Glomerular visceral epithelial cell (primary cell): ENCODE data around the gene THRA.
"Not testable (repeated sequence)": the region's sequence is repeated elsewhere in the genome, so short reads cannot be mapped to it uniquely, and the experiment has no call there.

Experiments
- DNase-seq: peaks from one replicate; pipeline ENCODE4 v3.0.0-alpha.2; 2016; ENCODE audit errors: extremely low spot score

The THRA gene

DNA sequence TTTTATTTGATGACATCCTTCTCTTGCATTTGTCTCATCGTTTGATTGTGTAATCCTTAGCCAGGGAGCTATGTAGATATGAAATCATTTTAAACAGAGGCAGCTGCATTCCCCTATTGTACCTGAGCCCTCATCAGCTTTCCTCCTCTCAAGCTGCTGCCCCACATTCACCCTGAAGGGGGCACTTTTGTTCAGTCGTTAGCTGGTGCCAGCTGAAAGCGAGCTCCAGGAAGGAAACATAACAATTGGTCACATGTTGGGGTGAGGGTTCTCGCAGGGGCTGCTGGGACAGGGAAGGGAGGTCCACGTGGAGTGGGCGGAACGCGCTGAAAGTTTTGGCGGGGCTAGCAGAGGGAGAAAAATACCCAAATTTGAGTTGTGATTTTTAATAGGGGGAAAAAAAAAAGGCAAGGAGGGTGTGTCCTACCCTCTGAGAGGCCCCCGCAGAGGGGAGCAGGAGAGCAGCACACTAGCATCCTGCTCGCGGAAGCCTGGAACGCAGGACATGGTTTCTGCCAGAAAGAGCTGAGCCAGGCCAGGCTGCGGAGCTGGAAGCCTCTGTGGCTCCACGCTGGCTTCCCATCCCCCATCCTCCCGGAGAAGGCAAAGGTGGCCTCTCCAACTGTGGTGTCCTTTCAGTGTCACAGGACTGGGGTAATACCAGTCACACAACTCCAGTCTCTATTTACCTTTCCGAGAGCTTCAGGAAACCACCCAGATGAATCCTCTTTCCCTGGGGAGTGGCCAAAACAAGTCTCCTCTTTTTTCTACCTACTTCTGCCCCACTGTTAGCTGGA lies 50.5 kb downstream of the THRA start:
- peak; percentile 94 for DNase-seq

DNA sequence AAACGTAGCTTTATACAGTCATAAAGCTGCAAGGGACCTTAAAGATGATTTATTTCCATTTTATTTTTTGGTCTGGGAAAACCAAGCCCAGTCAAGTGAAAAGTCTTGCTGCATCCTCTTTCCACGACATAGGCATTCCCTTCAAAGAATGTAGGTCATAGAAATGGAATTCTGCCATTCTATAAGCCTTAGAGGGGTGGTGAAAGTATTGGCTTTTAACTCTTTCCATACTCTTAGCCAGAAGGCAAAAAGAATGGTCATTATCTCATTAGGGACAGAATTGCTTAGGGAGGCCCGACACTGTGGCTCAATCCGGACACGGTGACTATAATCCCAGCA lies 51.1 kb downstream of the THRA start:
- DNase-seq = peak; percentile 62

DNA sequence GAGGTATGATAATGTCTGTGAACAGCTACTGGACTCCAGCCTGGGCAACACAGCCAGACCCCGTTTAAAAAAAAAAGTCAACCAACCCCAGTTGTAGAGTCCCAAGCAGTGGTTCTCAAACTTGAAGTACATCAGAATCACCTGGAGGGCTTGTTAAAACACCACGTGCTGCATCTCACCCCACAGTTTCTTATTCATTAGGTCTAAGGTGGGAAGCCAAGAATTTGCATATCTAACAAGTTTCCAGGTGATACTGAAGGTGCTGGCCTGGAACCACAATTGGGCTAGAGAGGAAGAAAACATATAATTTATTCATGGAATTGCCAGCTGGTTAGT lies 52.3 kb downstream of the THRA start:
- DNase-seq = no peak

DNA sequence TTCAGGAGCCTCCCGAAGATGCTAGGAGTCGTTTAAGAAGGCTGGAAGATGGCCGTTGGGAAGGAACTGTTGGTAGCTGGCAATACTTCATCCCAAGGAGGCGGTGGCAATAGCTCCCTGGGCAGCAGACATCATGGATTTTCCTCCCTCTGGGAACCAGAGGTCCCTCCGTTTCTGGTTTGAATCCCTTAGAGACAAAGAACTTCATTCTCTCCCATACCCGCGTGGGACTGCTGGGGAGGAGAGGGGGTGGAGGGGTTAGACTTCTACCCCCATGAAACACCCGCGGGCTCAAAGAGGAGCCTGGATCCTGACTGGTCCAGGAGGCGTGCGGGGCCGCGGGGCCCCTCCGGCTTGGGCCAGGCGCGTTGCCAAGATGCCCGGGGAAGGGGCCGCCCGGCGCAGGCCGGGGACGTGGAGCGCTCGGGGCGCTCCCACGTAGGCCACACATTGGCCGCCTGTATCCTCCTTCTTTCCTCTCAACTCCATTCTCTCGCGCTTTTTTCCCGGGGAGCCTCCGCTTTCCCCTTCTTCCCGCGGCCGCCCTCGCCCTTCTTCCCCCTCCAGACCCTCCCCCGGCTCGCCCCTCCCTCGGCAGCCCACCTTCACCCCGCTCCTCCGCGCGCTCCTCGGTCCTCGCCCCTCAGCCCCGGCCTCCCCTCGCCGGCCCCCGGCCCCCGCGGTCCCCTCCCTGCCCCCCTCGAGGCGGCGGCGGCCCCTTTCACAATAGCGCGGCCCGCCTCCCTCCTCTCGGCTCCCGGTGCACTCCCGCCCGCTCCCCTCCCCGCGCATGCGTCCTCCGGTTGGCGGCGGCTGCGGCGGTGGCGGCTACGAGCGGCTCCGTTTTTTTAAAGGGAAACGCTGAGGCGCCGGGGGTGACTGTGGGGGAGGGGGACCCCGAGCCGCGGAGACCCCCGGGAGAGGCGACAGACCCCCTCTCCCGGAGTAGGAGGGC lies 58.7 kb downstream of the THRA start, which contains the start of gene MSL1:
Gene MSL1 (plus strand): TSS at position 791 of the 955 bp plus-strand sequence. CDS start 642 bp downstream, outside the sequence.
- DNase-seq = peak; percentile 83

DNA sequence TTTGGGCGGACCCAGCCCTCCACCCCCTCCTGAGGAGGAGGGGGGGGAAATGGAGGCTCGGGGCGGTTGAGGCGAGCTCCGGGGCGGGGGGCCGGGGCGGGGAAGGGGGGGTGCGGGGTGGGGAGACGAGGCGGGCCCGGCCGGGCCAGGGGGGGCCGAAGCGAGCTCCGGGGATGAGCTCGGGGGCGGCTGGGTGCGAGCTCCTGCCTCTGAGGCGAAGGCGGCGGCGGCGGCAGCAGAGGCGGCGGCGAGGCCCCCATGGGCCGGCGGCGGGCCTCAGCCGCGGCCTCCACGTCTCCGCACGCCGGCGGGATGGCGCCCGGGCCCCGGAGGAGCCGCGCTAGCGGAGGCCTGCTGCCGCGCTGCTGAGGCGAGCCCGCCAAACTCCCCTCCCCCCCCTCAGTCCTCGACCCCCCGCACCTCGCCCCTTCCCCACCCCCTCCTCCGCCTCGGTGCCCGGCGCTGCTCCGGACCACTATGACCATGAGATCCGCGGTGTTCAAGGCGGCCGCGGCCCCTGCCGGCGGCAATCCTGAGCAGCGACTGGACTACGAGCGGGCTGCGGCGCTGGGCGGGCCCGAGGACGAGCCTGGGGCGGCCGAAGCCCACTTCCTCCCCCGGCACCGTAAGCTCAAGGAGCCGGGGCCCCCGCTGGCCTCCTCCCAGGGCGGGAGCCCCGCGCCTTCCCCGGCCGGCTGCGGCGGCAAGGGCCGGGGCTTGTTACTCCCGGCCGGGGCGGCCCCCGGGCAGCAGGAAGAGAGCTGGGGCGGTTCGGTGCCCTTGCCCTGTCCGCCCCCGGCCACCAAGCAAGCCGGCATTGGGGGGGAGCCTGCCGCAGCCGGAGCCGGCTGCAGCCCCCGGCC lies 59.6 kb downstream of the THRA start:
- peak; percentile 64 for DNase-seq

DNA sequence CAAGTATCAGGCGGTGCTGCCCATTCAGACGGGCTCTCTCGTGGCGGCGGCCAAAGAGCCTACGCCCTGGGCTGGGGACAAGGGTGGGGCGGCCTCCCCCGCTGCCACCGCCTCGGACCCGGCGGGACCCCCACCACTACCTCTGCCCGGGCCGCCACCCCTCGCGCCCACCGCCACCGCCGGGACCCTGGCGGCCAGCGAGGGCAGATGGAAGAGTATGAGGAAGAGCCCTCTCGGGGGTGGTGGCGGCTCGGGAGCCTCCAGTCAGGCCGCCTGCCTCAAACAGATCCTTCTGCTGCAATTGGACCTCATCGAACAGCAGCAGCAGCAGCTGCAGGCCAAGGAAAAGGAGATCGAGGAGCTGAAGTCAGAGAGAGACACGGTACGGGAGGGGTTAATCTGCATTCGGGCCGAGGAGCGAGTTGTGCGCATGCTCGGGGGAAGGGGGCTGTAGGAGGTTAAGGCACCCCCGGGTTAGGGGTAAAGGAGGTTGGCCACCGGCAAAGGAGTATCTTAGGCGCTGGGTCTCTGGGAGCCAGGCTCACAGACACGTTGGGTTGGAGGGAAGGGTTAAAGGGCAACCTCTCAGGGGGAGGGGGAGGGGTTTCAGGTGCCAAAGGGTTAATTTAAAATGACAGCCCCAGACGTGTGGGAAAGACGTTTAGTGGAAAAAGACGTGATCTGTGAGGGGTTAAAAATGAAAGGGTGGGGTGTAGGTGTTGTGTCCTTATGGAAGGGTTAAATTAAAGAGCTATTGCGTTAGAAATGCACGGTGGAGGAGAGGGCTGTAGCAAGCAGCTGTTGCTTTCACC lies 60.4 kb downstream of the THRA start:
- DNase-seq = peak; percentile 45

DNA sequence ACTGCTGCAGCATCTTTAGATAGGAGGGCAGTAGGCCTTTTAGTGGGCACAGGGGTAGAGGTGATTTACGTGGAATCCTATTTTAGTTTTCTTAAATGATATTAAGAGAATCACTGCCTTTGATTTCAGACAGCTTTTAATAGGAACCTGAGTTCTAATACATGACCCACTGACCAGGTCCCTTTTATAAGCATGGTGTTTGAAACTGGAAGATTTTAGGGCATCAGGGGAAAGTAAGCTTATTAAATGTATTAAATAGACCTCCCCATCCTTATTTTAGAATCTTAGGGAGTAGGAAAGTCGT lies 61.0 kb downstream of the THRA start:
- DNase-seq = no peak

DNA sequence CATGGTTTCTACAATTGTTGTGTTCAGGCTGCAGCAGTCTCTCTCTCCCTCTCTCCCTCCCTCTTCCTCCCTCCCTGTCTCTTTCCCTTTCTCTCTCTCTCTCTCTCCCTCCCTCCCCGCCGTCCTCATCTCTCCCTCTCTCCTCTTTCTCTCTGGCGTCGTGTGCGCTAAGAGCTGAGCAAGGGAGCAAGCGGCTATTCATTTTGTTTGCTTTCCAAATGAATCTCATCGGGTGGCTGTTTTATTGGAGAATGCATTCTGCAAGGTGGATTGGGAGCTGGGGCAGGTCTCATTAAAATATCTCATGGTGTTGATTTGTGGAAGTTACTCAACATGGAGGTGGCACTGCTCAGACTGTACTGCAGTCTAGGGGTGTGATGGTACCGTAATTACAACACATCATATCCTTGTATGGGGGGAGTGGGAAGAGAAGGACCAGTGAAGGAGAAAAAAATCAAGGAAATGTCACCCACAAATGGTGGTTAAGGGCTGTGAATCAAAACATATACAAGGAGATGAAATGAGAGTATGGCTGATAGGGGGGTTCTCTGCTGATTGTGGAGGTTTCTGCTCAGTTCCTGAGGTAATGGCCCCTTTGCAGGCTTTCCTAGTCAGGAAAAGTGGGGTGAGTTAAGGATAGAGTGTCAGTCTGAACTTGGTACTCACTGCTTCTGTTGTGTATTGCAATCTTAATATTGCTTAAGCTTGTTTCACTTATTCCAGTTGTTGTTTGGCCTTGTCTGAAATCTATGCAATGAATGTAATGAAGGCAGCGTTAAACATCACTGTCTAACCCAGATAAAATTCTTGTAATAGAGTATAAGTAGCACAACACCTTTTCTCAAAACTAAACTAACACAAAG lies 61.7 kb downstream of the THRA start:
- DNase-seq = no peak

DNA sequence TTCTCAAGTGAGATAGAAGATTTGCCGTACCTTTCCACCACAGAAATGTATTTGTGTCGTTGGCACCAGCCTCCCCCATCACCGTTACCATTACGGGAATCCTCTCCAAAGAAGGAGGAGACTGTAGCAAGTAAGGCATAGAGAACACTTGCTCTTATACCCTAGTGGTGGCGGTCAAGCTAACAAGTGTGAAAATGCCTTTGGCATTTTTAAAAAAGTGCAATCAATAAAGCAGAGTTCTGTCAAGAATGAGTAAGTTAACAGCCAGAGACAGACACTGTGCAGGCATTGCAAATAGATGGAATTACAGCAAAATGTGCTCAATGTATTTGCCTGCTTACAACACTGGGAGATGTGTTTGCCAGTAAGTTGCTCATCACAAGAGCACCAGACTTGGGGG lies 66.7 kb downstream of the THRA start:
- no peak for DNase-seq

DNA sequence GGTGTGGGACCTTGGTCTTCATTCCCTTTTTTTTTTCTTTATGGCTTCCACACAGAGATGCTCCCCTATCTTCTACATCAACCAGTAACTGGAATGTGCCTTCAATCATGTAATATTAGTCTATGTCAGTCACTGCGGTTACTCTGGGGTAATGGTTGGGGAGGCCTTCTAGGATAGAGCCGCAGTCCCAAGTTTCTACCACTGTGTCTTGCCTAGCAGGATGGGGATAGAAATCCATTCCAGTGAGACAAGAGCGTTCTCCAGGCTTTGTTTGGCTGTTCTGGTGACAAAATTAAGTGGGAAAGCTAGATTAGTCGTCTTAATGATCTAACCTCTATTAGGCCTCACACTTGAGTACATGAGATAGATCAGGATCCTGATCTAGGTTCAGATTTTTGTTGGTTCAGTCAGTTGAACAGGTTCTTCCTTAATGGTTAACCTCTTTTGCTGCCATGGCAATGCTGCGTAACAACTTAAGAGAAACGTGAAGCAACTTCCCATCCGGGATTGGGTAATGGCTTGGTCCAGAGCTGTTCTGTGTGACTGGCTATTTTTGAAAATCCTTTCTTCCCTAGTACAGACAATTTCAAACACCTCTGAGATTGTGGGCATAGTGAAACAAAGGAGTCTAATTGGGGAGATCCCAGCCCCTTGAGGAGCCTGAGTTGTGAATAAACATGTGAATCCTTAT lies 67.7 kb downstream of the THRA start:
- DNase-seq = no peak

DNA sequence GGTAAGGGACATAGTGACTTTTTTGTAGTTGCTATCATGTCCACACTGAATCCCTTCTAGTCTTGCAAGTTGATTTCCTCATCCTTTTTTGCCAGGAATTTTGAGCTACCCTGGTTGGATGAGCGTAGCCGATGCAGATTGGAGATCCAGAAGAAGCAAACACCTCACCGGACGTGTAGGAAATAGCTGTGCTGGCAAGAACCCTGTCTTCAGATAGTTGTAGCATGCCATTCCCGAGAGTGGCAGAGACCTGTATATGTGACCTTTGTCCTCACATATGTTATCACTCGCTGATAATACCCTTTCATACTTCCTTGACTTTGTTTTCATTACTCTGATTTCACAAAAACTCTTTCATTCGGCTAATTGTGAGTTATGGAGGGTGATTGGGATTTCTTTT lies 71.4 kb downstream of the THRA start:
- DNase-seq = no peak

DNA sequence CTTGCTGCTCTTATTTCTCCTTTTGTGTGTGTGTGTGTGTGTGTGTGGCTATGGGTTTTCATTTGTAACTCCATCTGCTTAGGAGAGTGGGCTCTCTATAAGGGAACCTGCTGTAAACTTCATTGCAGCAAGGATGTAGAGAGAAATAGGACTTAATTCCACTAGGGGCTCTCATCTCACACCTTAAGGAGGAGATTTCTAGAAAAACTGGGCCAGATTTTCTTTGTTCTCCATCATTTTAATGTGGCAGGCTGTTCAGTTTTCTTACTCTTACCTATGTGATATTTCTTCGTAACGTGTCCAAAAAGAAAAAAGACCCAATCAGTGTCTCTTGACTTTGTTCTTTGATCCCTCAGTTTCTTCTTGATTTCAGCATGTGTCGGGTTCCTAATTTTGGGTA lies 73.1 kb downstream of the THRA start:
- no peak for DNase-seq

DNA sequence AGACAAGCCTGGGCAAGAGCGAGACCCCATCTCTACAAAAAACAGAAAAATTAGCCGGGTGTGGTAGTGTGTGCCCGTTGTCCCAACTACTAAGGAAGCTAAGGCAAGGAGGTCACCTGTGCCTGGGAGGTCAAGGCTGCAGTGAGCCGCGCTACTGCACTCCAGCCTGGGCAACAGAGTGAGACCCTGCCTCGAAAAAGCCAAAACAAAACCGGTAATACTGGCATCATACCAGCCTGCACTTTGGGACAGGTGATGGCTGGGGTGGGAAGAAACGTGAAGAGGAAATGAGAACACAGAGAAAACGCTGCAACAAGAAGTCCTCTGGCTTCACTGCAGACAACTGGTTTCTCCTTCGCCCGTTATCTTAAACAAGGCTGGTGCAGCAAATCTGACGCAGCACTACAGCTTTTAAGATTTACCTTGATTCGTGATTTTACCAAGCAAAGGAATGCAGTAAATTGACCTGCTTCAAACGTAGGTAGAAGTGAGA lies 76.8 kb downstream of the THRA start:
- no peak for DNase-seq

DNA sequence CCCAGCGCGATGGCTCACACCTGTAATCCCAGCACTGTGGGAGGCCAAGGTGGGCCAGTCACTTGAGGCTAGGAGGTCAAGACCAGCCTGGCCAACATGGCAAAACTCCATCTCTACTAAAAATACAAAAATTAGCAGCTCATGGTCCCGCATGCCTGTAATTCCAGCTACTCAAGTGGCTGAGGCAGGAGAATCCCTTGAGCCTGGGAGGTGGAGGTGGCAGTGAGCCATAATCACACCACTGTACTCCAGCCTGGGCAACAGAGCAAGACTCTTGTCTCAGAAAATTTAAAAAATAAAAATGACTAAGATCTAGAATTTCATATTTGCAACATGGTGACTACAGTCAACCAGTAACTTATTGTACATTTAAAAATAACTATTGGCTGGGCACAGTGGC lies 80.4 kb downstream of the THRA start:
- DNase-seq = not testable (repeated sequence)
